GM21528 (cell line): ENCODE data around the gene TBC1D17.

ENCODE experiments used
- ATAC-seq: cut with Tn5 transposase; IDR thresholded peaks from one replicate; pipeline ENCODE4 v1.9.1; 2021; ENCODE audit warnings: mild to moderate bottlenecking, moderate library complexity; ENCODE audit not compliant: unreplicated experiment, low FRiP score

TBC1D17 gene

DNA sequence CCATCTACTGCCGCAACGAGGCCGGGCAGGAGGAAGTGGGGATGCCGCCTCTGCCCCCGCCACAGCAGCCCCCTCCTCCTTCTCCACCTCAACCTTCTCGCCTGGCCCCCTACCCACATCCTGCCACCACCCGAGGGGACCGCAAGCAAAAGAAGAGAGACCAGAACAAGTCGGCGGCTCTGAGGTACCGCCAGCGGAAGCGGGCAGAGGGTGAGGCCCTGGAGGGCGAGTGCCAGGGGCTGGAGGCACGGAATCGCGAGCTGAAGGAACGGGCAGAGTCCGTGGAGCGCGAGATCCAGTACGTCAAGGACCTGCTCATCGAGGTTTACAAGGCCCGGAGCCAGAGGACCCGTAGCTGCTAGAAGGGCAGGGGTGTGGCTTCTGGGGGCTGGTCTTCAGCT, 55.2 kb downstream of the TBC1D17 start:
- no peak for ATAC-seq

- ATAC-seq, result no peak
Measured at GRCh38 chr19:49933643-49934042, 56.1 kb downstream of the TBC1D17 start.

GRCh38 chr19:49936549-49936948, 59.0 kb downstream of the TBC1D17 start:
- ATAC-seq, result no peak

DNA sequence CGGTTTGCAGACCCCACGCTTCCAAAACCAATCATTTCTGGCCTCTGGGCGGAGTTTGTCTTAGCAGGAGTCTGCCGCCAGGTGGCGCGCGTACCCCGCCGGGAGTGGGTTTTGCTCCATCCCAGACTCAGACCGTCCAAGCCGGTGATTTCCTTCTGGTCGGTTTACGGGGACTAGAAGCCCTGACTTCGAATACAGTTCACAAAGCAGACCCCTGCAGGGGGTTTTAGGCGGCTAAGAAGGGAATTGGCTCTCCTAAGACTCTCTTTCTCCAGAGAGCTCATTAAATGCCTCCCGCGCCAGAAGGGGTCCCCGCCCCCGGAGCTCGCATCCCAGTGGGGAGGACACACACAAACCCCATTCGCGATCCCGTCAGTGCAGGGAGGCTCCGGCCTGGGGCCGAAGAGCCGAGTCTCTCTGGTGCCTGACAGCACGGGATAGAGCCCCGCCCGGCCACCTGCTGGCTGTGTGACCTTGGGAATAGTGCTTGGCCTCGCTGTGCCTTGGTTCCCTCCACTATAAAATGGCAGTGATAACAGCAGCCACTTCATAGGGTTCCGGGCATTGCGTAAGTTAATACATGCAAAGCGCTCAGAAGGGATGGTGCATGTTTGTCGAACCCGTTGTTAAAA, 60.4 kb downstream of the TBC1D17 start:
- ATAC-seq, result no peak
